Stimulated activated CD8-positive, alpha-beta memory T cell treated with anti-CD3 and anti-CD28 coated beads, Interleukin-7, amount 100 ng/mL, for 48 hours (primary cell): ENCODE measurements around the gene LZTS2.

Experiments used
- DNase-seq, 2 donors: peaks; one replicate each; pipeline ENCODE4 v3.0.0-alpha.2; 2020; ENCODE audit warnings: low read depth in 1 of 2; ENCODE audit errors: extremely low read depth in 1 of 2

The LZTS2 gene

DNA sequence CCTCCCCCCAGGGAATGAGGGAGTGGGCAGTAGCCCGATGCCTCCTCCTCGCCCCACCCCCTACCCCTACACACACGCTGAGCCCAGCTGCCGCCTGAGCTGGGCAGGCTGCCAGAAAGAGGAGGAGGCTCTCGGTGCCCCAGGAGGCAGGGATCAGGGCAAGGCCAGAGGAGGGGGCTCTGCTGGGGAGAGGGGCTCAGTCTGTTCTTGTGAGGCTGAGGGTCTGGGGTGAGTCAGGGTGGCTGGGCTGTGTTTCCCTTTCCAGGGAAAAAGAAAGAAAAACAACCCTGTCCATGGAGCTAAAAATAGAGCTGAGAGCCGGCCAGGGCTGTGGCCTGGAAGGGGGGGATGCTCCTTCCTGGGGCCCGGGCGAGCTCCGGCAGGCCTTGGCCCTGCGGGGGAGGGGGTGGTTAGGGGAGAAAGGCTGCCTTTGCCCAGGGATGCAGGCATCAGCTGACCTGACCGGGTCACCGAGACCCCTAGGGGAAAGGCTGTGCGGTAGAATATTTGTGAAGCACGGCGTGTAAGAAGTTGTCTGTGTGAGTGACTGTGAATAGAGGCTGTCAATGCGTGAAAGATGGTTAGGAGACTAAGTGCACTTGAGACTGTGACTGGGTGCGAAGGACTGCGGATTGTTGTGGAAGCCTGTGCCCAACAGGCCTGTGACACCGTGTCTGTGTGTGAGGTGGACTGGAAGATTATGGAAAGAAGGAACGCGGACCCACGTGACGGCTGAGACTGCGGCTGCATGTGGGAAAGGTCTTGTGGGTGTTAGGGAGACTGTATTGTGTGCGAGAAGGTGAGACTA, 1.2 kb upstream of the LZTS2 start:
- peak in 1 of 2 donors; percentile 26 for DNase-seq

DNA sequence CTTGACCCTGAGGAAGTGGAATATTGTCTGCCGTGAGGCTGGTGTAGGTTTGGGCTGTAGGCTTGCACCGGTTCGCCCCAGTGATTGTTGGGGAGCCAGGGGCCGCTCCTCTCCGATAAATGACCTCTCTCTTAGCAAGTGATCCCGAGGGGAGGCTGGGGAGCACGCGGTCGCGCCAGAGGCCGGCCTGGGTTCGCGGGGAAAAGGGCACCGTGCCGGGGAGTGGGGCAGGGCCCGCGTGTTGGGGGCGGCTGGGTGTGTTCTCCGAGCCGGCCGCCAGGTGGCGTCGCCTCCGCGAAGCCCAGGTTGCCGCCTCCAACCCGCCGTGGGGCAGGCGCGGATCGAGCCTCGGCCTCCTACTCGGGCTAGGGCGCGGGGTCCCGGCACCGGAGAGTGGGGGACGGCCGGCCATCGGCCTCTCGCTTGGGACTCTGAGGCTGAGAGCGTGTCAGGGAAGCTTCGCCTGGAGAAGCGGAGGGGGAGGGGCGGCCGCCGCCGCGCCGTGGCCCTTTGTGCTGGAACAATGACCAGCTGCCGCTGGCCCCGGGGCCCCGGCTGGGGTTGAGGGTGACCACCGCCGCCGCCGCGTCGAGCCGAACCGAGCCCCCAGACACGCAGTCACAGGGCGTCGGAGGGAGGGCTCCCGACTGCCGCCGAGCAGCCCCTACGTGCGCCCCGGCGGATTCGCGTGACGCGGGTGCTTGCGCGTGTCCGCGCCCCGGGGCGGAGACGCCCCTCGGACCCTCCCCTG, 442 bp upstream of the LZTS2 start:
- peak; percentile 37 to 56 for DNase-seq

DNA sequence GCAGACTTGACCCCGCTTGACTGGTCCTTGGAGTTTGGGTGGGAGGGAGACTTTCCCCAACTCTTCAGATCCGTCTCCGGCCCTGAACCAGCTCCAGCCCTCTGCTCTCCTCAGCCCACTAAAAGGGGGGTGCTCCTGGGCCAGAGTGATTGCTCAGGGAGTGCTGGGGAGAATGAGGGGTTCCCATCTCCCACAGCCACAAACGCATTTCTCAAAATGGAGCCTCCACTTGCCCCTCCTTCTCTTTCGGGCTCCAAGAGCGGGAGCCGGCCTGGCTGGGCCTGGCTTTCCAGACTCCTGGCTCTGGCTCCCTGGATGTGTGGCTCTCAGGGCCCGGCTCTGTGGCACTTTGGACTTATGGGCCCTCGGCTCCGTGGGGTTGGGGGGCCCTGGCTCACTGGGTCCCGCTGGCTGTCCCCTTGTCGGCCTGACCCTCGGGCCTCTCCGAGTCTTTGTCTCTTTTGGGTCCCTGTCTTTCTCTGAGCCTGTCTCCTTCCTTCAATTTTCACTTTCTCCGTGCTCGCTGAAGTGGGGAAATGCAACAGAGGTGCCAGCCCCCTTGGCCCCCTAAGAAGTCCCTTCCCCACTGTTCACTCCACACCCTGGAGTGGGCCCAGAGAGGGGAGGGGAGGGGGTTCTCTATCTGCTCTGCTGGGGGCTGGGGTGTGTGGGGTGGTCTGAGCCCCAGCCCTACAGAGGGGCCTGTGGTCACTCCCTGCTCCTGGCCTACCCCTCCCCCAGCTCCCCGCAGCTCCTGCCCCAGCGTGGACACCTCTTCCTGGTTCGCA, 713 bp downstream of the LZTS2 start:
- no peak for DNase-seq

DNA sequence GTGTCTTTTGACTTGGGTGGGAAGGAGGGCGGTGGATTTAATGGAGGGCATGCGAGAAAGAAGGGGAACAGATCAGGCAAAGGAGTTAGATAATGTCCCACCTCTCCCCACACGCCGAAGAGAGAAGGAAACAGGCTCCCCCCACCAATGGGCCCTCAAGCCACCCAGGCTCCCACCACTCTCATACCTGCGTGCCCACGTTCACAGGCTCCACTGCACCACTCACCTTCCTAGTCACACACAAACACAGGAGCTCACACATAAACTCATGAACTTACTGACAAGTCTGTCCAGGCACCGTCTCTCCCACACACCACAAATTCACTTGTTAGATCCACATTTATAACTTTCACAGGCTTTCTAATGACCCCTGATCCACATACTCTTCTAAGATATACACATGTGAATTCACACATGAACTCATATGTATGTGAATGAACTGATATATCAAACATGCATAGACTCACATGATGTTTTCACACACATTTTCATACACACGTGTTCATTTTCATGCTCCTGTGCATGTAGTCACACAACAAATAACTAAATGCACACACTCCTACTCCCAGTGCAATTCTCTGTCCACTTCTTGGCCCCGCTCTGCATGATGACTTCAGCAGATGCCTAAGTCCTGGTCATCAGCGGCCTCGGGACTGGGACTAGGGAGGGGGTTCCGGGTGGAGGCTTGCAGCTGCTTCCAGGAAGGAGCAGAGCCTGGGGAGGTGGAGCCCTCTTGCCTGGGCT, 1.5 kb downstream of the LZTS2 start:
- no peak for DNase-seq

DNA sequence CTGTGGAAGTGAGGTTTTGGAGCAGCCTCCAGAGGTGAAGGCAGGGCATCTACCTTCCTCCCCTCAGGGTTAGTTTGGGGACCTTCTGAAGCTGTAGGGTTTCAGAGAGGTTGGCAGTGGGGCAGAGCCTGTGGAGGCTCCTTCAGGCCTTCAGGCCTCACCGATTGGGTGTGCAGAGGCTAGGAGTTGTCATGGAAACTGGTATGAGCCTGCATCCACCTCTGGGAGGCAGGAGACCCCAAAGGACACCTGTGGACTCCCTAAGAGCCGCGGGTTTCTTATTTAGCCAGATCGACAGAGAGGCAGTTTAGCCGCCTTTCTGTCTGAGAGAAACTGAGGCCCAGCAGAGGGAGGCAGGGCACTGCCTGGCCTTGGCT, 2.0 kb downstream of the LZTS2 start:
- DNase-seq = no peak

DNA sequence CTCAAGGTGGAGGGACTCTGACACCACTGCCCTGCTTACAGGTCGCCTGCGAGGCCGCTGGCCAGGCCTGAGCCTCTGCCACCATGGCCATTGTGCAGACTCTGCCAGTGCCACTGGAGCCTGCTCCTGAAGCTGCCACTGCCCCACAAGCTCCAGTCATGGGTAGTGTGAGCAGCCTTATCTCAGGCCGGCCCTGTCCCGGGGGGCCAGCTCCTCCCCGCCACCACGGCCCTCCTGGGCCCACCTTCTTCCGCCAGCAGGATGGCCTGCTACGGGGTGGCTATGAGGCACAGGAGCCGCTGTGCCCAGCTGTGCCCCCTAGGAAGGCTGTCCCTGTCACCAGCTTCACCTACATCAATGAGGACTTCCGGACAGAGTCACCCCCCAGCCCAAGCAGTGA, 2.8 kb downstream of the LZTS2 start:
- DNase-seq = no peak

DNA sequence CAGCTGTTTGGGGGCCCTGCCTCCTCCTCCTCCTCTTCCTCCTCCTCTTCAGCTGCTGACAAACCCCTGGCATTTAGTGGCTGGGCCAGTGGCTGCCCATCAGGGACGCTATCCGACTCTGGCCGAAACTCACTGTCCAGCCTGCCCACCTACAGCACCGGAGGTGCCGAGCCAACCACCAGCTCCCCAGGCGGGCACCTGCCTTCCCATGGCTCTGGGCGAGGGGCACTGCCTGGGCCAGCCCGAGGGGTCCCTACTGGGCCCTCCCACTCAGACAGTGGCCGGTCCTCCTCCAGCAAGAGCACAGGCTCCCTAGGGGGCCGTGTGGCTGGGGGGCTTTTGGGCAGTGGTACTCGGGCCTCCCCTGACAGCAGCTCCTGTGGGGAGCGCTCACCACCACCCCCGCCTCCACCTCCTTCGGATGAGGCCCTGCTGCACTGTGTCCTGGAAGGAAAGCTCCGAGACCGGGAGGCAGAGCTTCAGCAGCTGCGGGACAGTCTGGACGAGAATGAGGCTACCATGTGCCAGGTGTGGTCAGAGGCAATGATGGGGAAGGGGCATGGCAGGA, 4.1 kb downstream of the LZTS2 start:
- DNase-seq = no peak

DNA sequence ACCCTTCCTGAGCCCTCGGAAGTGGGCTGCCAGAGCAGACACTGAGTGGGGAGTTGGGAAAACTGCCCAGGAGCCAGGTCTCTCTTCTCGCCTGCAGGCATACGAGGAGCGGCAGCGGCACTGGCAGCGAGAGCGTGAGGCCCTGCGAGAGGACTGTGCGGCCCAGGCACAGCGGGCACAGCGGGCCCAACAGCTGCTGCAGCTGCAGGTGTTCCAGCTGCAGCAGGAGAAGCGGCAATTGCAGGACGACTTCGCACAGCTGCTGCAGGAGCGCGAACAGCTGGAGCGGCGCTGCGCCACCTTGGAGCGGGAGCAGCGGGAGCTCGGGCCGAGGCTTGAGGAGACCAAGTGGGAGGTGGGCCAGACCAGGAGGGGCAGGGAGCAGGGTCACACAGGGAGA, 5.8 kb downstream of the LZTS2 start:
- DNase-seq = no peak

DNA sequence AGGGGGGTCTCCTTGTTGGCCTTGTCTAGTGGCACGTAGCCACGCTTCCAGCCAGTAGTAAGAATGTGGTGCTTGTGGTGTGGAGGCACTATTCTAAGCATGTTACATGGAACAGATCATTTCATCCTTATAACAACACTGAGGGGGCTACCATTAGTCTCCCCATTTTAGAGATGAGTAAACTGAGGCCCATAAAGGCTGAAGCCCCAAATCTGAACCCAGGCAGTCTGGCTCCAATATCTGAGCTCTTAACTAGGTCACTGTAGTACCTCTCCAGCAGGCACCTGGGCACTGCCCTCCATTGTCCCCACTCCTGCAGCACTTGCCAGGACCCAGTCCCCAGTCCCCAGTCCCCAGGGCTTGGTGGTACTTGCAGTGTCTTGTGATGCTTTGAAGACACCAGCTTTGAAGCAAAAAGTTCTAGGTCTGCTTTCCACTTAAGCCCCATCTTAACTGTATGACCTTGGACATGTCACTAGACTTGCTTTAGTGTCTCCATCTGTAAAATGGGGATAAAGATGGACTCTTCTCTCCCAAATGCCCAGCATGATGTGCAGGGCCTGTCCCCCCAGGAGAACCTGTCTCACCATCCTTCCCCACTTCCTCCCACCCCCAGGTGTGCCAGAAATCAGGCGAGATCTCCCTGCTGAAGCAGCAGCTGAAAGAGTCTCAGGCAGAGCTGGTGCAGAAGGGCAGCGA, 6.4 kb downstream of the LZTS2 start:
- DNase-seq = no peak

DNA sequence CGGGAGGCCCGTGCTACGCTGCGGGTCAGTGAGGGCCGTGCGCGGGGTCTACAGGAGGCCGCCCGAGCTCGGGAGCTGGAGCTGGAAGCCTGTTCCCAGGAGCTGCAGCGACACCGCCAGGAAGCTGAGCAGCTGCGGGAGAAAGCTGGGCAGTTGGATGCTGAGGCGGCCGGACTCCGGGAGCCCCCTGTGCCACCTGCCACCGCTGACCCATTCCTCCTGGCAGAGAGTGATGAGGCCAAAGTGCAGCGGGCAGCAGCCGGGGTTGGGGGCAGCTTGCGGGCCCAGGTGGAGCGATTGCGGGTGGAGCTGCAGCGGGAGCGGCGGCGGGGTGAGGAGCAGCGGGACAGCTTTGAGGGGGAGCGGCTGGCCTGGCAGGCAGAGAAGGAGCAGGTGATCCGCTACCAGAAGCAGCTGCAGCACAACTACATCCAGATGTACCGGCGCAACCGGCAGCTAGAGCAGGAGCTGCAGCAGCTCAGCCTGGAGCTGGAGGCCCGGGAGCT, 7.0 kb downstream of the LZTS2 start:
- DNase-seq = no peak

DNA sequence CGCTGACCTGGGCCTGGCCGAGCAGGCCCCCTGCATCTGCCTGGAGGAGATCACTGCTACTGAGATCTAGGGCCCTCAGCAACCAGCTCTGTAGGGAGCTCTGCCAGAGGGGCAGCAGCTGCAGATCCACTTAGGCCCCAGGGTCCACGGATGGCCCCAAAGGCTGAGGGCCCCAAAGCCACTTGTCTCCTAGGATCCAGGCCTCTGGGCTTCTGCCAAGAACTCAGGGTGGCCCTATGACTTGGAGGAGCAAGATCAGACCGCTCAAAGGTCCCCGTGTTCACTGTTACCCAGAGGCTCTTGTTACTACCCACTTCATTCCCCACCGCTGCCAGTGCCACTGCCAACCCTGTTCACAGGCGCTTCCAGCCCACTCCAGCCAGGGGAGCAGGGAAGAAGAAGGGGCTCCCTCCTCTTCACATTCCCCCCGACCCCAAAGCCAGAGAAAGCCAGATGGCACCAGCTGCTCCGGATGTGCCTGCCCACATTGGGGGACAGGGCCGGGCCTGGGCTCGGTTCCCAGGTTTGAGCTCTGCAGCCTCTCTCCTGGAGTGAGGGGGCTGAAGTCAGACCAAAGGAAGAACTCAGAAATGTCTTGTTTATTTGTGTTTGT, 7.6 kb downstream of the LZTS2 start:
- no peak for DNase-seq

DNA sequence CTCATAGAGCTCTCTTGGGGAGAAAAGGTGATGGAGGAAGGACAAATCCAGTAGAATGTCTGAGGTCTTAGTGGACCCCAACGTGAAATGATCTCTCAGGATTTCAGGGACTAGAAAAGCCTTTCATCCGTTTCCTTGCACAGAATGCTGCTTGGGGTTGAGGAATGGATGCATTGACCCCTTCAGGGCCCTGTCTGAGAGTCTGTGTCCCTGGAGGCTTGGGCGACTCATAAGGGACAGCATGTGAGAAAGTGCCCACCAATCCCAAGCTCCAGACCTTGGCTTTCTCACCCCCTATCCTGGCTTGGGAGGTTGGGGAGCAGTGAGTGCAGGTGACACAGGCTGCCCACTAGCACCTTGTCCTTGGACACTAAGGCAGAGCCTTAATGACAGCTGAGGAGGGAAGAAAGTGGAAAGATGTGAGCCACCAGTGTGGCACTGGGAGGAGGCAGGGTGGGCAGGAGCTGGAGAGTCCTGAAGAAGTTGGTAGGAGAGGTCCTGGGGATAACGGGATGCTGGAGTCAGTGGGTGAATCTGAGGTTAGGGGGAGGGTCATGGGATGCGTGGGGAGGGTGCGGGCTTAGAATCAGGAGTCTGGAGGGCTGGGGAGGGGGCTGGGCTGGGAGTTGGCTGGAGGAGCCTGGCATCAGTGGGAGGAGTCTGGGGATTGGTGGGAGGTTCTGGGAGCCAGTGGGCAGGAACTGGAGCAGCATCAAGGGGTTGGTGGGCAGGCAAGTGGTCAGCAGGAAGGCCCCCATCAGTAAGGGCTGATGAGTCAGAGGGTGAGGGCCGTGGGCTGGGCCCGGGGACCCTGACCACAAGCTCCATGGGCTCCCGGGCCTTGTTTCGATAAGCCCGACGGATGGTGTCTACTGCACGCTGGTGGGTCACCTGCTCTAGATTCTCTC, 8.6 kb downstream of the LZTS2 start:
- no peak for DNase-seq

DNA sequence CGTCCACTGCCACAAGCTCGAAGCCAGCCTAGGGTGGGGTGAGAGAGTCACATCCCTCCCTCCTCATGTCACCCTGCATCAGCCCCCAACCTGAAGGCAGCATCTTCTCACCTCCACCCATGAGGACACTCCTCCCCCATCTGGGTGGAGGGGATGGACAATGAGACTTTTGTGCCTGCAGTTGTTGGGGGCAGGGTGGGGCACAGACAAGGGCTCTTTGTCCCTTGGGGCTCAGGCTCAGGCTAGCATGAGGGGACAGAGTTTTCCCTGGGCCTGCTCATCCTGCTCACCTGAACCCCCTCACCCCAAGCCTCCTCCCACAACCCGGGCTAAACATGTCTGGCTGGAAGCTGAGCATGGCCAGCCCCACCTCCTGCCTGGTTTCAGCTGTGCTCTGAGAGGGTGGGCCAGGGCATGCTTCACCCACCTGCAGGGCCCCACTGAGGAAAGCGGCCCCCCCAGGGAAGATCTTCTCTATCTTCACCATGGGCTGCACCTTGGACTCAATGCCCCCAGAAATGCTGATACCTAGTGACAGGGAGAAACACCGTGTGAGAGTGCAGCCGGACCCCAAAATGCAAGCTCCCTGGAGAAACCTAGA, 9.3 kb downstream of the LZTS2 start:
- no peak for DNase-seq

DNA sequence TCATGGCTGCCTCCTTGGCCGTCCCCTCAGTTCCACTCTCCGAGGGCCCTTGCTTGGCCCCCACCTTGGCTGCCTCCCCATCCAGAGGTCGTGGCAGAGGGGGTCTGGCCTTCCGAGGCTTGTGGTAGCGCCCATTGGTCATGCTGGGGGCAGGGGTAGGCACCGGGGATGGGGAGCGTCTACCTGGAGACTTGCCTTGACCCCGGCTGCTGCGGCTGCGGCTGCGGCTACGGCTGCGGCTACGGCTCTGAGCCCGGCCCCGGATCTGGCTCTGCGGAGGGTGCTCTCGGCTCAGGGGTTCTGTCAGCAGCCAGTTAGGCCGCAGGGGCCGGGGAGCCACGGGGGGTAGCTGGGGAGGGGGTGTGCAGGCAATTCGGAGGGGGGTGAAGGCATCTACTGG, 10.7 kb downstream of the LZTS2 start:
- no peak for DNase-seq

DNA sequence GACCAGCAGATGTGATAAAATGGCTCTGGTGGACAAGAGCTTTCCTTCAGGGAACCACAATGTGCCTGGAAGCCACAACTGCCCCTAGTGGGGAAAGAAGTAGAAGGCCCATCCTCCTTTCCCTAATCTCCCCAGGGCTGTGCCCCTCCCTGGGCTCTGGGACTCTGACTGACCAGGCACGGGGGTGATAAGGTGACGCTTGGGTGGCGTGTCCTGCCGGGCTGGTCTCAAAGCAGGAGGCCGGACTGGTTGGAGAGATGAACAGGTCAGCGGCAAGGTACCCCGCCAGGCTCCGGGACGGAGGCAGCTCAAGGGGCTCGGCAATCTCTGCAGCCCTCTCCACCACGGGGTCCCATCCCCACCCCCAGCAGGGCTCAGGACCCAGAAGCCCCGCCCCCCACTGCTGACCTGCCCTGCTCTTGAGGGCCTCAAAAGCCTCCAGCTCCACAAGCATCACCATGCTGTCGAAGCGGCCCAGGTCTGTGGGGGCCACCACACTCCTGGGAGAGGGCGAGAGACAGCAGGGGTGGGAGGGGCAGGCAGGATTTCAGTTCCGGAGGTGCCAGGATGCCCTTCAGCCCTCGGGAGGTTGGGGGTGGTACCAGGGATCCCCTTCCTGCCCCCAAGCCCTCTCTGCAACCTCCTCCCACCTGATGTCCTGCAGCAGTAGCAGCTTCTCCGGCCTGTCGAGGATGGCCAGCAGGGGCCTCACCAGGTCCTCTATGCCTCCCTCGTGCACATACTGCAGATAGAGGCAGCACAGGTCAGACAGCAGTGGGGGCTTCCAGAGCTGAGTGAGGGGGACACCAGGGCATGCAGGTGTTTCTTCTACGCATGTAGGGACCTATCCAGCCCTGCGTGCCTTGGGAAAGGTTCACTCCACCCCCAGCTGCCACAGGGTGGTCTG, 12.2 kb downstream of the LZTS2 start:
- DNase-seq = no peak

DNA sequence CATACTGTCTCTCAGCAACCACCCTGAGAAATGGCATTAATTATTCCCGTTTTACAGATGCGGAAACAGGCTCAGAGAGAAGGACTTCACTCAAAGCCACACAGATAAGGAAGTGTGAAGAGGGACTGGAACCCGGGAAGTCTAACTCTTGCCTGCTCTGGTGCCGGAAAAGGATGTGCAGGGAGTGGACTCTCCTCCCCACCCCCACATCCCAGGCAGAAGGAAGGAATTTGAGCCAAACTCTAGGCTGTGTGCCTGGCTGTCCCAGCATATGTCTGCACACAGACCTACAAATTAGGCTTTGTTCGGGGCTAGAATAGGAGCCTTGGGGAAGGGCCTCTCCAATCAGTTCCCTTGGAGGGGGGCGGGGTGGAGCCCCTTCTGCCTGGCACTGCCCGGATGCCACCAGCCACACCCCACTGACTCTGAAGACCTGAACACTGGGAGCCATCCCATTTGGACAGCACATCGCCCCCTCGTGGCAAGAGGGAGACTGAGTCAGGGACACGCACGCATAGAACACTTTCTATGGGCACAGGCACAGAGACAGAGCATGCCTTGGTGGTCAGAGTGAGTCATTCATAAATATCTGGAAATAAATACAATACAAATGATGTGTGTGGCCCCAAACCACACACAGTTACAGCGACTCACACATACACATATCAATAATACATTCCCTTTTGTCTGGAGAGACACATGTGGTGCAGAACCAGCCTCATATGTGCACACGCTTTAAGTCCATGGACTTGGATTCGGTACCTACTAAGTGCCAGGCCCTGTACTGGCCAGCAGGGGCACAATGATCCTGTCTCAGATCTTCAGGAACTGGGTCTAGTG, 13.1 kb downstream of the LZTS2 start:
- DNase-seq = peak; percentile 53 to 75
